SJSA1 (cell line): ENCODE results near the gene HSD3B2. TPM values are rescaled to one million over a fixed set of nuclear protein-coding genes. Genes with fewer than 3 reads are reported as not detected.

Experiments used
- total RNA-seq: library from RNA; depleted of rRNA; stranded (reverse); fragments of >200 nt; shearing (Covaris generic); gene quantifications from 2 replicates; pipeline ENCODE4 v1.2.3, GENCODE V29; 2014; rRNA removed

The HSD3B2 gene
- total RNA-seq, 1 experiment from 2014 or later = not detected

Other genes starting within 250 kb of the HSD3B2 start
- not detected in 2 replicates for gene HAO2, start 46.4 kb upstream of the HSD3B2 start, total RNA-seq
- not detected in 2 replicates for gene HSD3B1, start 92.1 kb downstream of the HSD3B2 start, total RNA-seq
- gene ZNF697, start 233.1 kb downstream of the HSD3B2 start, total RNA-seq = 1.7 and 5.0 TPM in 2 replicates